GM19395 (cell line): Measurements from ENCODE around the gene VASH1.

Experiments
- ATAC-seq: cut with Tn5 transposase; IDR thresholded peaks from one replicate; pipeline ENCODE4 v1.9.1; 2021; ENCODE audit warnings: mild to moderate bottlenecking, moderate library complexity; ENCODE audit not compliant: unreplicated experiment

VASH1 gene

GRCh38 chr14:76770521-76771436 lies 9.5 kb downstream of the VASH1 start:
- no peak for ATAC-seq

DNA sequence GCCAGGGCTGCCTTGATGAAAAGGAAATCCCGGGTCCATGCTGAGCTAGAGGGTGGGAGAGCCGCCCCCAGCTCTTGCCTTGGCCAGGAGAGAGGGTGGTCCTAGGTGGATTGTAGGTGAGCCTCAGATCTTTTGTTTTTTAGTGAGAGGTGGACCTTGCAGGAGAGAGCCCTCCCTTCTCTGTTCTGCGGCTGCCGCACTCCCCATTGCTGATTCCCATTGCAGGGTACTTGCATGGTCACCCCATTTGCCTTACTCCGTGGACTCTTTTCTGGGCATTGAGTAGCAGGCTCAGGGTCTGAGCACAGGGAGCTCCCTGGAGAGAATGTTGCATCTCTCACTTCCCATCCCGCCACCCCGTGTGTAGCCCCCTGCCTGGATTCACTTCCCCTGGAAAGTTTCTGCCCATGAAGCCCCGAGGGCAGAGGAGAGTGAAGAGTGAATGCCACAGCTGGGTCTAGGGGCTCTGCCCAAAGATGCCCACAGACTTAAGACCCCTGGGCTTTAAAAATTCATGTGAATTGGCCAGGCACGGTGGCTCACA lies 10.2 kb downstream of the VASH1 start:
- no peak for ATAC-seq

GRCh38 chr14:76772300-76773187 lies 11.3 kb downstream of the VASH1 start:
- no peak for ATAC-seq

DNA sequence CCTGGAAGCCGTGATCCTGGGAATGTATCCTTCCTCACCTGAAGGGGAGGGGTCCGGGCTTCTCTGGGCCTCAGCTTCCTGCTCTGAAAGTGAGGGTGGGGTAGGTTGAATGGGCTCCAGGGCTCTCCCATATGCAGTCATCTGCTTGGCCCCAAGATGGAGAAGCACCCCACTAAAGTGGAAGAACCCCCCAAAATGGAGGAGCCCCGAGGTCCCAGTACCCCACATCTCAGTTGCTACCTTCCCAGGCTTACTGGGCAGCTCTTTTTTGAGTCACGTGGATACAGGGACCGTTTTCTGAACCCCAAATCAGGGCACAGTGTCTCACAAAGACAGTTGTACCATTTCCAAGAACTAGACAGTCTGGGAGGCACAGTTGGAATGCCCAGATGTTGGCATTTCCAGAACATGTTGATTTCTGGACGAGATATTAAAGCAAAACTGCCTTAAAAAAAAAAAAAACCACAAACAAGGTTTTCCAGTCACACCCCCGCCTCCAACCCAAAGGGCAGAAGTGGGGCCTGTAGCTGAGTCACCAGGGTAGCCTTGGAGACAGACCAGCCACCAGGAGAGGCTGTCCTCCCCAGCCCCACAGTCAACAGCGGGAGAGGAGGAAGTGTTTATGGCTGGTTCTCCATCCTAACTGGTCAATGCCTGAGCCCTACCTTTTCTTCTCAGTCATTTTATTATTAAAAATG lies 12.1 kb downstream of the VASH1 start:
- ATAC-seq: no peak

DNA sequence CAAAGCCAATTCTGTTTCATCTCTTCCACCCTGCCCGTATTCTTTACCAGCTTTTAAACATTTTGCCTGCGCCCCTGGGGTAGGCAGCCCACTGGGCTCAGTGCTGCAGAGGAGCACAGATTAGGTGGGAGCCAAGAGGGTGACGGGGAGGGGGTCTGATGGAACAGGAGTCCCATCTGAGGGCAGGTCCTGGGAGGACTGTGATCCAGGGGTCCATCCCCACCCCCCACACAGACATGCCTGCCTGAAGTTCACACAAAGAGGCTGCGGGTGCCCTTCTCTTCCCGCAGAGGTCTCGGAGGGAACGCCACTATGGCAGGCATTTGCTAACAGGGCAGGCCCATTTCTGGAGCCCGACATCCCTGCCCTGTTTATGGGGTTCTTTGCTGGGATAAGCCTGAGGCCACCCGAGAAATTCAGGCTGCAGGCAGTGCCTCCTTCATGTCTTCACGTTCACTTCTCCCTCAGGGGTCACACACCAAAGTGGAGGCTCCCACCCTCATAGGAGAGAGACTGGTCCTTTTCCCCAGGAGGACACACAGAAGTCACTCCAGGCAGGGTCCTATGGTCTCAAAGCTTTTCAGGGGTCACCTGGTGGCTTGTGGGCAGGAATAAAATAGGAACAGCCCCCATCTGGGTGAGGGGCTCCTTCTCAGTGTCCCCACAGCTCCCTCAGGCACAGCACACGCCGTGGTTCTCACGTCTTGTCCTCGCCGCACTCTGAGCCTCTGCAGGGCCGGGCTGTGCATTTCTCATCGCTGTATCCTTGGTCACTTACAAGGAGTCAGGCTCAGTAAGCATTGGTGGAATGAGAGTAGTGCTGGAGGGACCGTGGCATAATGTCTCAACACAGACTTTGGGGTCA lies 12.9 kb downstream of the VASH1 start:
- ATAC-seq: no peak

DNA sequence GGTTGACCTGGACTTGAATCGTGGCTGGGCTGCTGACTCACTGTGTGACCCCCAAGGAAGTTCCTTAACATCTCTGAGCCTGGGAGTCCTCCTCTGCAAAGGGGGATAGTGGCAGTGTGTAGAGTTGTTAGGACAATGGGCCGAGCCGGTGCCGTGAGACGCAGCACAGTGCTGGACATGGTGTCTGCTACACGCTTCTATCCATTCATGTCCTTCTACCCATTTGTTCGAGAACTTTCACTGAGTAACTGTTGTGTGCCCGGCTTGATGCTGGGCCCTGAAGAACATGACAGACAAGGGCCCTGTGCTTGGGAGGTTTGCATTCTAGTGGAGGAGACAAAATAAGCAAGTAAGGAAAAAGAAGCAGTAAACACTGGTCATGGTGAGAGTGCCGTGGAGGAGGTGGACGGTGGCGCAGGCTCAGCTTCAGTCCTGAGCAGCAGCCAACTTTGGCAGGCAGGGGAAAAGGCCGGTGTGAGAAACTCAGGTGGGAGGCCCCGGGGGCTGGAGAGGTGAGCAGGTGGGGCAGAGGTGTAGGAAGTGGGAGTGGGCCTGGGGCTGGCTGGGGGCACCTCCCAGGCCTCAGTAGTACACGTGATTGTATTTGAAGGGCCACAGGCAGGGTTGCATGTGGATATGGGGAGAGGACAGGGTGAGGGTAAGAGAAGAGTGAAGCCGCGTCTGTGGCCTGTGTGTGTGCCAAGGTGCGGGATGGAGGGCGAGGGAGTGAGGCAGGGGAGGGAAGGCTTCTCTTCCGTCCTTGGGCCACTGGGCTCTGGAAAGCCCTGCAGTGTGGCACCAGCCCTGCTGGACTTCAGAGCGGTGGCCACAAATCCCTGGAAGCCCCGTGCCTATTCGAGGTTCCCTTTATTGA lies 13.8 kb downstream of the VASH1 start:
- no peak for ATAC-seq

DNA sequence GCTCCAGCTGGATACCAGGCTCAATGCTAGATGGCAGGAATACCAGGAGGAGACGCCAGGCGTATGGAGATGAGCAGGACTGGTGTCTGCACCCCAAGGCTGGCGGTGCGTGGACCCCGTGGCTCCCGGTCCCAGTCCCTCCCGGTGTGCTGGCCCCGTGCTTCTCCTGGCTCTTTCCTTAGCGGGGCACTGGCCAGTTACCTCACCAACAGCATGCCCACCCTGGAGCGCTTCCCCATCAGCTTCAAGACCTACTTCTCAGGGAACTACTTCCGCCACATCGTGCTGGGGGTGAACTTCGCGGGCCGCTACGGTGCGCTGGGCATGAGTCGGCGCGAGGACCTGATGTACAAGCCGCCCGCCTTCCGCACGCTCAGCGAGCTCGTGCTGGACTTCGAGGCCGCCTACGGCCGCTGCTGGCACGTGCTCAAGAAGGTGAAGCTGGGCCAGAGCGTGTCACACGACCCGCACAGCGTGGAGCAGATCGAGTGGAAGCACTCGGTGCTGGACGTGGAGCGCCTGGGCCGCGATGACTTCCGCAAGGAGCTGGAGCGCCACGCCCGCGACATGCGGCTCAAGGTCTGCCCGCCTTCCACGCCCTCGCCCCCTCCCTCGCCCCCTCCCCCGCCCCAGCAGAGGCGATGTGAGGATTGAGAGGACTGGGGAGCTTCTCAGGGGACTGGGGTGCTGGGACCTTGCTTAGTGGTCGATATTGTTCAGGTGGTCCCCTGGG lies 14.6 kb downstream of the VASH1 start:
- ATAC-seq: no peak

- ATAC-seq: no peak
Observed at GRCh38 chr14:76776428-76777251, 15.4 kb downstream of the VASH1 start.

DNA sequence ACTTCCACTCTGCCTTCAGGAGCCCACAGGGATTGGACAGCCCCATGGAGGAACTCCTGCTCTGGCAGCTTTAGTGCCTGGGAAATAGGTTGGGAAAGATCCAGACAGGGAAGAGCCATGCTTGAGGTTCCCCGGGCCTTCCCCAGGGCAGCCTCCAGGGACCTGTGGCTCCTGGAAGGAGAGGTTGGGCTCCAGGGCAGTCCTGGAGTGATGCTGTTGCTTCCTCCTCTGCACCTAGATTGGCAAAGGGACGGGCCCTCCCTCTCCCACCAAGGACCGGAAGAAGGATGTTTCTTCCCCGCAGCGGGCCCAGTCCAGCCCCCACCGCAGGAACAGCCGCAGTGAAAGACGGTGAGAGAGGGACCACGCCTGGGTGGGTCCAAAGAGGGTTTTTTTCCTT lies 16.5 kb downstream of the VASH1 start:
- ATAC-seq: no peak

GRCh38 chr14:76778546-76779215 lies 17.4 kb downstream of the VASH1 start:
- no peak for ATAC-seq

GRCh38 chr14:76779221-76780057 lies 18.2 kb downstream of the VASH1 start:
- ATAC-seq: no peak

GRCh38 chr14:76780058-76780345 lies 18.7 kb downstream of the VASH1 start:
- ATAC-seq: no peak

- ATAC-seq: no peak
Observed at GRCh38 chr14:76780360-76780759, 19.1 kb downstream of the VASH1 start.

DNA sequence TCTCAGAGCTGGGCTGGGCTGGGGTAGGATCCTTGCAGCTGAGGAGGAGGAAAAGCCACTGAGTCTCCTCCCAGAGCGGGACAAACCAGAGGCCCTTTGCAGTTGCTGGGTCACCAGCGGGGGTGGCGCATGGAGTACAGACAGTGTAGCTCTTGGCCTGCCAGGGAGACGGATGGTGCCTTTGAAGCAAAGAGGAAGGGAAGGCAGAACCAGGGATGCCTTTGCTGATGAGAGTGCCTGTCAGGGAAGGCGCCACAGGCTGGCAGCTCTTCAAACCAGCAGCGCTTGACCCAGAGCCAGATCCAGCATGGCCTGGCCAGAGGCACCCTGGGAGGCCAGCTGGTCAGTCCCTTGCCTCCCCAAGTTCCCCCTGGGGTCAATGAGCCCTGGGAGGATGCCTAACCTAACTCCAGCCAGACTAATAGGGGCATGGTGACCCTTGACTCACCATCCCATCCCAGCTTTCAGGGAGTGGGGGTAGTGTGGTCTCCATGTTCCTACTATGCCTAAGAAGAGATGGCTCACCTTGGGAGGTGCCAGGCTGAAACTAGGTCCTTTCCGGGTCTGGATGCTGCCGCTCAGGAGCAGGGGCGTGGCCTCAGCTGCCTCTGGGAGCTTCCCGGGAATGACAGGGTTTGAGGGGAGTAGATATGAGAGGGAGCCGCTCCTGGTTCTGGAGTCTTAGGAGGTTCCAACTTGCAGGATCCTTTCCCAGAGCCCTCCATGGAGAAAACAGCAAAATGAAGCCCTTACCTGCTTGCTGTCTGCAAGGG lies 19.8 kb downstream of the VASH1 start:
- ATAC-seq: no peak

GRCh38 chr14:76781648-76782051 lies 20.4 kb downstream of the VASH1 start:
- no peak for ATAC-seq
